Measurements from ENCODE around the gene PCIF1. TPM values are rescaled to one million over a fixed set of nuclear protein-coding genes. Genes with fewer than 3 reads are reported as not detected.

PCIF1 gene
- total and polyA plus RNA-seq, 2 donors (not counting 3 experiments of a cell fraction or from before 2014, with no cell fraction given): 26.4 to 27.2 TPM

- intact Hi-C loops (cut with micrococcal nuclease): no loop called here
- H3K27ac ChIP-seq (ENCODE audit: insufficient read depth, low read depth, low read length): no peak overlapping the region
Measured at GRCh38 chr20:45944151-45944964, 9.9 kb downstream of the PCIF1 start.

More at GRCh38 chr20:45944151-45944964, 9.9 kb downstream of the PCIF1 start:
- Histone ChIP-seq H3K27me3 (ENCODE audit: control insufficient read depth in 2 of 2, insufficient read depth in 2 of 2, low read length in 2 of 2) (no peaks in the 10 kb centered on the region), H3K4me3 (replicated peaks in 1 of 3; ENCODE audit: insufficient read depth in 1 of 3, low read depth in 1 of 3, low read length in 3 of 3) (no peak overlapping the region), H3K4me2 (ENCODE audit: insufficient read depth, low read length) (no peak overlapping the region), H4K20me1 (replicated peaks; ENCODE audit: control insufficient read depth, extremely low read depth, insufficient read depth, low read length) (no peaks in the 10 kb centered on the region), H3K9me3 (replicated peaks; ENCODE audit: control insufficient read depth, insufficient read depth, low read length) (no peaks in the 10 kb centered on the region), H3K9me1 (replicated peaks; ENCODE audit: control insufficient read depth, extremely low read depth, insufficient read depth, low read length) (no peaks in the 10 kb centered on the region), H3K36me3 (ENCODE audit: control insufficient read depth in 2 of 2, extremely low read depth in 1 of 2, insufficient read depth in 2 of 2, low read length in 2 of 2) (peaks cover 19 to 77% of the 10 kb centered on the region in 2 experiments), H3K79me2 (ENCODE audit: control insufficient read depth, insufficient read depth, low read length) (no peaks in the 10 kb centered on the region), H3K4me1 (ENCODE audit: control insufficient read depth, extremely low read depth, insufficient read depth, low read length) (no peaks in the 10 kb centered on the region), H3K9ac (replicated peaks; ENCODE audit: extremely low read depth, insufficient read depth, low read length) (no peak overlapping the region), H2AFZ (ENCODE audit: low read depth, low read length) (no peak overlapping the region)
- BruUV-seq (replicated peaks): no TSS peak
- TF ChIP-seq GATA2 (IDR thresholded peaks at IDR 0.05; ENCODE audit: insufficient read depth, insufficient read length, low read depth, low read length): no peak
- no peak for TF ChIP-seq POLR2AphosphoS5 (IDR thresholded peaks at IDR 0.05; ENCODE audit: insufficient read depth, low read depth, low read length)
- TF ChIP-seq JUN (IDR thresholded peaks at IDR 0.05; ENCODE audit: borderline replicate concordance, insufficient read depth, insufficient read length, low read depth): no peak
- TF ChIP-seq MYC (IDR thresholded peaks at IDR 0.05; ENCODE audit: low read depth, low read length): no peak
- TF ChIP-seq FOS (IDR thresholded peaks at IDR 0.05; ENCODE audit: borderline replicate concordance, insufficient read depth, low read length): no peak
- TF ChIP-seq CTCF (IDR thresholded peaks at IDR 0.05; ENCODE audit: extremely low read depth in 1 of 2, insufficient read depth in 1 of 2, low read depth in 1 of 2, low read length in 2 of 2): no peak
- no peak for TF ChIP-seq POLR2A (IDR thresholded peaks at IDR 0.05; ENCODE audit: low read depth, low read length)
- TF ChIP-seq EZH2 (IDR thresholded peaks at IDR 0.05; ENCODE audit: borderline replicate concordance, low read depth, low read length, severe bottlenecking): no peak
- no peak for TF ChIP-seq MAX (IDR thresholded peaks at IDR 0.05; ENCODE audit: insufficient read depth, insufficient read length)
- dilution Hi-C loops (cut with MboI; ENCODE audit: extremely low pct_ligation_motif_present, low sequenced_read_pairs): no loop called here
- FAIRE-seq: no peak
- POLR2A ChIA-PET: no interaction called here
- no peak for DNase-seq (ENCODE audit: low read depth, low spot score)
- CTCF ChIA-PET: interaction anchor here (0.7 to 2.2 kb wide), 3 partner anchors 9 to 26 kb away, joined by 3 to 14 read pairs (median 4); no protein-coding TSS in a partner anchor
